NOMO-1 treated with dmso at 0.1 percent for 144 hours (cell line): ENCODE measurements around the gene TNFAIP2.
A peak's percentile ranks its signal among the peaks of the same experiment; 100 is the strongest.

Source experiments
- DNase-seq: peaks from one replicate; lab custom pipeline; 2025; ENCODE audit not compliant: unreplicated experiment; lab: John Stamatoyannopoulos, UW

TNFAIP2 gene, protein sequence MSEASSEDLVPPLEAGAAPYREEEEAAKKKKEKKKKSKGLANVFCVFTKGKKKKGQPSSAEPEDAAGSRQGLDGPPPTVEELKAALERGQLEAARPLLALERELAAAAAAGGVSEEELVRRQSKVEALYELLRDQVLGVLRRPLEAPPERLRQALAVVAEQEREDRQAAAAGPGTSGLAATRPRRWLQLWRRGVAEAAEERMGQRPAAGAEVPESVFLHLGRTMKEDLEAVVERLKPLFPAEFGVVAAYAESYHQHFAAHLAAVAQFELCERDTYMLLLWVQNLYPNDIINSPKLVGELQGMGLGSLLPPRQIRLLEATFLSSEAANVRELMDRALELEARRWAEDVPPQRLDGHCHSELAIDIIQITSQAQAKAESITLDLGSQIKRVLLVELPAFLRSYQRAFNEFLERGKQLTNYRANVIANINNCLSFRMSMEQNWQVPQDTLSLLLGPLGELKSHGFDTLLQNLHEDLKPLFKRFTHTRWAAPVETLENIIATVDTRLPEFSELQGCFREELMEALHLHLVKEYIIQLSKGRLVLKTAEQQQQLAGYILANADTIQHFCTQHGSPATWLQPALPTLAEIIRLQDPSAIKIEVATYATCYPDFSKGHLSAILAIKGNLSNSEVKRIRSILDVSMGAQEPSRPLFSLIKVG

DNA sequence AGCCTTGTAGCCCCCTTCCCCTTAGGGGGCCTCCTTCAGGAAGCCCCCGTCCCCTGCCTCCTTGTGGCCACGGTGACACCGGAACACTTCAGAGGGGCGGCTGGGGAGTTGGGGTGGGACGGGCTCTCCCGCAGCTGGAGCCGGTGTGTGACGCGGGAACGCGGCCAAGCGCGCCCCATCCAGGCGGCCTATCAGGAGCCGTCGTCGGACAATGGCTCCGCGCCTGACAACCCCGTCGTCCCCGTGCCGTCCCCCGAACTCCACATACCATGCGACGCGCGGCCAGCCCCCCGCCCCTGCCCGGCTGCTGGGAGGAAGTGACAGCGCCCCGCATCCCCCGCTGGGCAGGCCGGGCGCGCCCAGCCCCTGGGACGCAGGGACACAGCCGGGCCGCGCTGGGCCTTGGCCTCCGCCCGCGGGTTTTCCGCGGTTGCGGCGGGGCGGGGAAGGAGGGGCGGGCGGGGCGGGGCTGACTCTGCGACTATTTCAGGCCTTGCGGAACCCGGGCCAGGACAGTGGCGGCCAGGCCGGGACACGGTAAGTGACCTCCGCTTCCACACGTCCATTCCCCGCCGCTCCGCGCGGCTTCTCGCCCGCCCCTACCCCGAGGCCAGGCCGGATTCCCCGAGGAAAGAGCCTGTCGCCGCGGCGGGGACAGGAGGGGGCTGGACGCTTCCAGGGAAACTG lies at the start of gene TNFAIP2:
TSS of gene TNFAIP2 (plus strand) at position 515 of the 687 bp plus-strand sequence. CDS start 2,997 bp downstream, outside the sequence.
- no peak for DNase-seq

DNA sequence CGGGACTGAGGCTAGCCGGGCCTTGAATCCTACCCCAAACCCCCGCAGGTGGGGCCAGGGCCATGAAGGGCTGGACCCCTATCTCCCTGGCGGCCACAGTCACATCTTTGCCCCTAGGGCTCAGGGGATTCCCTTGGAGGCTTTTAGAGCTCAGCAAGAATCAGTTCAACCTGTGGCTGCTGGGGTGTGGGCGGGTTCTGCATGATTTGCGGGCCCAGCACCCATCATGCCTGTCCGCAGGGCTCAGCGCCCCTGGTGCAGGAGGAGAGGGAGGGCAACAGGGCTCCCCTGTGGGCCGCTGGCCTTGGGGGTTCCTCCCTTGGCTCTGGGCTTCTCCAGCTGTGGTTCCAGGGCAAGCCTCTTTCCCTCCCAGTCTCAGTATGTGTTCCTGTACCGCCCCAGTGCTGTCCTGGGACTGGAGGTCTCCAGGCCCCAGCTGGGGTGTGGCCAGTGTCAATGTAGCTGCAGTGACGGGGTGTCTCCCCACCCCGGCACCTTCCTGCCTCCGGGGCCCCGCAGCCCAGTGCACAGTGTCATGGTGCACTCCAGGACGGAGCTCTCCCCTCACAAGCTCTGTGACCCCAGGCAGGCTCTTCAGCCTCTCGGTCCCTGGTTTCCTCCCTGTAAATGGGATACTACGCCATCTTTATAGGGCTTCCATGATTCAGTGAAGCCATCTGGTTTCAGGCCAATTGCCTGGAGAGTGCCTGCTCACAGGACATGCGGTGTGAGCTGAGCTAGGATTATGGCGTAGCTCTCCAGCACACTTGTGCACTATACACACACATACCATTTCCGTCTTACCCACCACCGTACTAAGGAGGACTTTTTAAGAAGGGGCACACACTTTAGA lies 49.2 kb upstream of the TNFAIP2 start:
- DNase-seq = no peak

DNA sequence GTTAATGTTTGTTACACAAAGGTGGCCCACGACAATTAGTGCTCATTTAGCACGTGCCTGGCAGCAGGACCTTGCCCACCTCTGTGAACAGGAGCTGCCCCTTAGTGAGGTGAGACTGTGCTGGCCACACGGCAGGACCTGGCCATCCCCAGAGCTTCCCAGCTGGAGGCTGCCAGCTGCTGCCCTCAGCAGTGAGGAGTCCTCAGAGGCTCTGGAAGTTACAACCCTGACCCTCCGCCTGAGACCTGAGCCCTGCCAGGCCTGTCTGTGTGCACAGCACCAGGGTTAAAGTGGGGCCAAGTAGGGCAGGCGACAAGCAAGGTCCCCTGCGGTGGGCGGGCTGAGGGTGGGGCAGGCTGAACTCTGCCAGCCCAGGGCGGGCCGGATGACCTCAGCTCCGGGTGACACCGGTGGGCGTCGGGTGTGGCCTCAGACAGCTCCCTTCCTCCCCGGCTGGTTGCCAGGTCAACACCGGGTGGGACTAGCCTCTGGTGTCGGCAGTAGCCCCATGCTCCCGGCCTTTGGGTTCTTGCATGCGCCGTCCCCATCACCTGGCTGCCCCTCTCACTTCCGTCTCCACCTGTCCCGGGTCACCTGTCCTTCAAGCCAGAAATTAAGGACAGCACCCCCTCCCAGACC lies 48.4 kb upstream of the TNFAIP2 start:
- DNase-seq = no peak

DNA sequence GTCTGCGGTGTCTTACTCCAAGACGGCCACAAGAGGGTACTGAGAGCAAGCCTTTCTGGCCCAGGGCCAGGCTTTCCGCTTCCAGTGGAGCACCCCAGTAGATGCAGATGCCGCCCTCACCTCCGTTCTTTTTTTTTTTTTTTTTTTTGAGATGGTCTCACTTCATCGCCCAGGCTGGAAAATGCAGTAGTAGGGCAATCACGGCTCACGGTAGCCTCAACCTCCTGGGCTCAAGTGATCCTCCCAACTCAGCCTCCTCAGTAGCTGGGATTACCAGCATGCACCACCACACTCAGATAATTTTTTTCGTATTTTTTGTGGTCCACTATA lies 44.9 kb upstream of the TNFAIP2 start:
- DNase-seq = peak; percentile 37

DNA sequence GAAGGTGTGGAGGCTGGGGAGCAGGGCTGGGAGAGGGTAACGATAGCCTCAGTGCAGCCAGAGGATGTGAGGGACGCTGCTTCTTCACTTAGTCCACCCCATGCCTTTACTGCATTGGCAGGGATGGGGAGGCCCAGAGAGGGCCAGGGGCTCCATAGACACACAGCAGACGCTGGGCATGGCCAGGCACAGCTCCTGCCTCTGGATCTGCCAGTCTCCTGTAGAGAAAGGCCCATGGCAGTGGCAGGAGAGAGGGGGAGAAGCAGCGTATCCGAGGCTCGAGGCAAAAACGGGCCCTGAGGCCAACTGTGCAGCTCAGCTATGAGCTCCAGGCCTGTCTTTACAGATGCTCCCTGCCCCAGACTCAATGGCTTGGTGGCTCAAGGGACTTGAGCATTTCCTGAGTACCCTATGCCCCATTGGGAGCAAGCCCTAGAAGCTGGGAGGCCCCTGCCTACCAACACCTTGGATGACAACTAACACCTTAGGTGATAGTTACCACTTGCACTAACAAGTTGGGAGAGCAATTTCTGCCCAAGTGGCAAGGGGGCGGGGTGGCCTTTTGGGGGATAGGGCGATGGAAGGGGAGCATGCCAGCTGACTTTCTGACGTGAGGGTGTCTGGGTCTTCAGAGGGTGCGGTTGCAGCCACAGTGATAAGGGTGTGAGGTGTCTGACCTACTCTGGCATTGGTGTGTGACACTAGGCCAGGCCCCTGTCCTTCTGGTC lies 44.2 kb upstream of the TNFAIP2 start:
- no peak for DNase-seq

DNA sequence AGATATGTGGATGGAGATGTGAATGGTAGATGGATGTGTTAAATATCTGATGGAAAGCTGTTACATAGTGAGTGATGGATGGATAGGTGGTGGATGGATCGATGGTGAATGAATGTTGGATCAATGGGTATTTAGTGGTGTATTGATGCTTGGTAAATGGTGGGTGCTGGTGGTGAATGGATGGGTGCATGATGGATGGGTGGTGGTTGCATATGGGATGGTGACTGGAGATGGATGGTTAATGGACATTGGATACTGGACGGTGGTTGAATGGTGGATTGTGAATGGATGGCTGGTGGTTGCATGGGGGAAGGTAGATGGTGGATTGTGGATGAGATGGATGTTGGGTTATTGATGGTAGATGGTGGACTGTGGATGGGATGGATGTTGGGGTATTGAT lies 41.3 kb upstream of the TNFAIP2 start:
- DNase-seq = no peak

DNA sequence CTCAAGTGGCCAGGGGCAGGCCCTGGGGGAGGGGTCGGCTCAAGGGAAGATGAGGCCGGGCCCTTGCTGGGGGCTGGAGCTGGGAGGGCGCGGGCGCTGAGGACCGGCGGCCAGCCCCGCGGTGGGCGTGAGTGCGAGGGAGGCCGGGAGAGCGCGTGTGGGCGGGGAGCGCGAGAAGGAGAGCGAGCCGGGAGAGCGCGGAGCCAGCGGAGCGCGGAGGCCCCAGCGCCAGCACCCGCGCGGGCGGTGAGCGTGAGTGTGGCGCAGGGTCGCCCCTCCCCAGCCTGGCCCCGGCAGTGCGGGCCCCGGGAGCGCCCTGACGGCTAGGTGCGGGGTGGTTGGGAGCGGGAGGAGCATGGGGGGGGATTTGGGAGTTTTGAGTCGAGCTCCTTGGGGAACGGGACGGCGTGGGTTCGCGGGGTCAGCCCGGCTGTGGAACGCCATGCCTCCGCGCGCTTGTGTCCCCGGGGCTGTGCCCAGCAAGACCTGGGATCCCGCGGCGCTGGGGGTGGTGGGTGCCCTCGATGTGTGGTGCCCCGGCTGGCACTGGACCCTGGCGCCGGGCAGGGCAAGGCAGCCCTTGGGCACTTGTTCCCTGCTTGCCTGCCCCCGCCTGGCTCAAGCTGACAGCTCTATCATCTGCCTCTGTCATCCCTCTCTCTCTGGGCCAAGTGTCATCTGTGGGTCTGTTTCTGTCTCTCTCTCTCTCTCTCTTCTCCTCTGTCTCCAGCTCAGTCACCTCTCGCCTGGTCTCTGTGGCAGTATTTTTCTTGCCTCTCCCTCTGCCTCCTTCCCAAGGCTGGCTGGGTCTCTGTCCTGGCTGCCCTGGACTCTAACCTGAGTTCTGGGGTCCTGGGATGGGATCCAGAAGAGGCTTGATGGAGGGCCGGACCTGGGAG lies 39.0 kb upstream of the TNFAIP2 start, which contains the start of gene LBHD2:
TSS of gene LBHD2 (plus strand) at position 190 of the 899 bp plus-strand sequence. CDS start 1,803 bp downstream, outside the sequence.
- no peak for DNase-seq

DNA sequence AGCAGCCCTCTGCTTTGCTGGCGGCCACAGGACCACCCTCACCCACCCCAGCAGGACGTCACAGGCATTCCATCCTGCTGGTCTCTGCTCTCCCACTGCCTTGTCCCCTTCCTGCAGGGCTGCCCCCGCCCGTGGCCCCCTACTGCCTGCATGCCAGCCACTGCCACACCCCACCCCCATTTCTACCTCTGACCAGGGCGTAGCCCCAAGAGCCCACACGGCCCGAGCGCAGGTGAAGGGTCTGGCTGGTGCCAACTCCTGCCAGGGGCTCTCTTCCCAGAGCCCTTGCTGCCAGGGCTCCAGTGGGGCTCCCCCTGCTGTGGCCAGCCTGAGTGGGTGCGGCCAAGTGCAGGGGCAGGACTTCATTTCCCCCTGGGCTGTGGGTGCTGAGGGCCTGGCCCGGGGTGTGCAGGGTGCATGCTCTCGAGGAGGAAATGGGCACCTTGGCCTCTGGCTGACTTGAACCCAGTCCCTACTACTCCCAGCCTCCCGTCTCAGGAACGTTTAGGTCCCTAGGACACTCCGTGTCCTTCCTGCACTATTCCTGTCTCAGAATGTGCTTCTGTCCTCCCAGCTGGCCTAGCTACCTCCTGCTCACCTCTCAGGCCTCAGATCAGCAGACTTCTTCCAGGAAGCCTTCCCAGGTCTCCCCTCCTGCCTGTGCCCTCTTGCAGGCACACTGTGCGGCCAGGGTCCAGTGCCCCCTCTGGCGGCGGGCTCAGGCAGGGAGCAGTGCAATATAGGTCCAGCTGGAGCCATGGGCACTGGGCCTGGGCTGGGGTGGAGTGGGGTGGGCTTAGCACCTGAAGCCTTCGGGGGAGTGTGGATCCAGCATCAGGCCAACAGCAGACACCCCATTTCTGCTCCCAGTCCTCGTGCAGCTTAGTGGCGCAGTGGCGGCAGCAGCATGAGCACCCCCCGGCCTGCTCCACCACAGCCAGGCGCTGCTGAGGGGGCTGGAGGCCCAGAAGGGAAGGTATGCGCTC lies 37.9 kb upstream of the TNFAIP2 start:
- no peak for DNase-seq

DNA sequence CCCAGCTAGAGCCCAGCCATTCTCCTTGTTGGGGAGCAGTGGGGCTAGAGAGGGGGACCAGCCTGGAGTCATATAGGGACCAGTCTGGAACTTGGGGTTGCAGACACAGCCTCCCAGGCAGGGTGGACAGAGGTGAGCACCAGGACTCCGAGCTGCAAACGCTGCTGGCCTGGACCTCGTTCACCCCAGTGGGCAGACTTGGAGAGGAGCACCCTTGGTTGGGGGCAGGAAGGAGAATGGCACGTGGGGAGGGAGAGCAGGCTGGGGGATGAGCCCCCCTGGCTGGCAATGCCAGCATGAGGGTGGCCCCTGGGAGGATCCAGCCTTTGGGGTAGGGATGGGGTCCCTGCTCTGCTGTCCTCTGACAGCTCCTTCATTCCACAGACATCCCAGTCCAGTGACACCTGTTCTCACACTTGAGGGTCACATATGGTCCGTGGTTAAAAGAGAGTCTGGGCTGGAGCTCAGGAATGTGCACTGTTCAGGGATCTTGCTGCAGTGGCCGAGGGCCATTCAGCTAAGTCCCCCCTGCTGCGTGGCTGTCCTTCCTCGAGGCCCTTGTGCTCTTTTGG lies 36.4 kb upstream of the TNFAIP2 start:
- DNase-seq = no peak

DNA sequence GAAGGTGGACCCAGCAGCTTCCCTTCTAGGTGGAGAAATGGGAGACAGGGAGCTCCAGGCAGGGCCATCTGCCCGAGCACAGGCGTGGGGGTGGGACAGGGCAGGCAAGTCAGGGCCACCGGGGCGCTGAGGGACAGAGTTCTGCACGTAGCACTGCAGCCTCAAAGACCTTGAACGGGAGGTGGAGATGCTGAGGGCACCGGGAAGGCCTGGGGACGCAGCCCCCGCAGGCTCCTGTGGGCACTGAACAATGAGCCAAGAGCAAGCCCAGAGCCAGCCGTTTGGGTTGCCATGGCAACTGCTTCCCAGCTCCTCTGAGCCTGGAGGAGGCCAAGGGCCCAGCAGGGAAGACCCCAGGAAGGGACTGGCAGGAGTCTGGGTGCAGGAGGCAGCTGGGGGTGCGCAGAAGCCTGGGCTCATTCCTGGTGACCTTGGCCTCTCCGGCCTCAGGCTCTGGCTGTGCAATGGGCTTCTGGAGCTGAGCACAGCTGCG lies 35.9 kb upstream of the TNFAIP2 start:
- DNase-seq = no peak

DNA sequence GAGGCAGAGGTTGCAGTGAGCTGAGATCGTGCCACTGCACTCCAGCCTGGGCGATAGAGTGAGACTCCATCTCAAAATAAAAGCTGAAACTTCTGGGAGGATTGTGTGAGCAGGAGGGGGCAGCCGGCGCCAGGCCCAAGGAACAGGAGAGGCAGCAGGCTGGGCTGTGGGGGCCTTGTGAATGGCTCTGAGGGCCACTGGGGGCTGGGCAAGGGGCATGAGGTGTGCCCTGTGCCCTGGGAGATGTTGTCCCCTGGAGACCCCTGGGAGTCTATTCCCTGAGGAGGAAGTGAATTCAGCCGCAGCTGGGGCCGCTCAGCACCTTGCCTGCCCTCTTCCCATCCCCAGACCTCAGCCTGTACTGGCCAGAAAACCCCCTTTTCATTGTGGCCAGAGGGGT lies 34.3 kb upstream of the TNFAIP2 start:
- no peak for DNase-seq

DNA sequence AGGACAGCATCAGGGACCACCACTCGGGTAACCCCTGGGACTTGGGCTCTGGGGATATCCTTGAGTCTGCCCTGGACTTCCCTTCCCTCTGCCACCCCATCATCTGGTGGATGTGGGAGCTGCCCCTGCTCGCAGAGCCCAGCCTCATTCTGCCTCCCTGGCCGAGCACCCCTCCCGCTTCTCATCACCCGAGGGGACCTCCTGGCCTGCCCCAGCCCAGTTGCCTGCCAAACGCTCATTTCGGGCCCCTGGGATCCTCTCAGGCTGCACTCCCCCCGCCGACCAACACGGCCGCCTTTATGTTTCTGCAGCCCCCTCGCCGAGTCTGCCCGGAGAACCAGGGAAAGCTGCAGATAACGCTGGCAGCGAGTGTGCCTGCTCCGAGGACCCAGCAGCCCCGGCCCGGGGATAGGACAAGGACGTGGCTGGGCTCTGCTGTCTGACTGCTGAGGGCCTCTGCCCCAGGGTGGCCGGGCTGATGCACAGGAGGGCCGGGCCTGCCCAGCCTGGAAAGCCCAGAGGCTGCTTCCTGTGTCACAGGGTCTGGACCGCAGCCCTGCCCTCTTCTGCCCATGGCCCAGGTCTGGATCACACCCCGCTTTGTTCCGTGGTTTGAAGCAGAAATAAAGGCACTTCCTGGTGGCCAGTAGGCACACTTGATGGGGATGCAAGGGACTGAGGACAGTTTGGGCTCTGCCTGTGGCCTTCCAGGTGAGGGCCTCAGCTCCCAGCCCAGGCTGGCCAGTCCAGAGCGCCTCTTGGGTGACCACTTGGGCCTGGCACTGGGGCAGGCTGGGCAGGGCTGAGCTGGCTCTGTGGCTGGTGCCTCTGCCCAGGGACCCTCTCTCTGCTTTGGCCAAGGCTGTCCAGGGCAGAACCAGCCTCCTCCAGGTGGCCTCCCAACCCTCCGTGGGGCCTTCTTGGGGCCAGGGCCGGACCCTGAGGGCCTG lies 33.6 kb upstream of the TNFAIP2 start:
- DNase-seq = no peak

DNA sequence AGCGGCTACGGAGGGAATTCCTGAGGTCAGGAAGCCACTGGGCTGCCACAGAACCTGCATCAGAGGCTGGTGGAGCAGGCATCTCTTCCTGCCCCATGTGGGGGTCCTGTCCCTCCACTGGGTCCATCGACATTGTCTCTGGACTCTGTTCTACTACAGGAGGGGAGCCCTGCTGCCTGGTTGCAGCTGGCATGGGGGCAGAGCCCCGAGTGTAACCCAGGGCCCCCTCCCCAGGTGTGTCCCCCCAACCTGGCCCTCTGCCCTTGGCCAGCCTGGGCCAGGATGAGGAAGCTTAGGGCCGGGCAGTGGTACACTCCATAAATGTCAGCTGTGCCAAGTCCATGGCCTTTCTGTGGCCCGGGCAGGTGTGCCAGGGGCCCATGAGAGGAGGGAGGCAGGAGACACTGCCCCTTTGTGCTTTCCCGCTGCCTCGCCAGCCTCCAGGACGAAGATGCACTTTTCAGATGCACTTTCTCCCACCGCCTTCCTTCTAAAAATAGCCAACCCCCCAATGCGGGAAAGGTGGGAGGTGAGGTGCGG lies 32.7 kb upstream of the TNFAIP2 start:
- DNase-seq = no peak

DNA sequence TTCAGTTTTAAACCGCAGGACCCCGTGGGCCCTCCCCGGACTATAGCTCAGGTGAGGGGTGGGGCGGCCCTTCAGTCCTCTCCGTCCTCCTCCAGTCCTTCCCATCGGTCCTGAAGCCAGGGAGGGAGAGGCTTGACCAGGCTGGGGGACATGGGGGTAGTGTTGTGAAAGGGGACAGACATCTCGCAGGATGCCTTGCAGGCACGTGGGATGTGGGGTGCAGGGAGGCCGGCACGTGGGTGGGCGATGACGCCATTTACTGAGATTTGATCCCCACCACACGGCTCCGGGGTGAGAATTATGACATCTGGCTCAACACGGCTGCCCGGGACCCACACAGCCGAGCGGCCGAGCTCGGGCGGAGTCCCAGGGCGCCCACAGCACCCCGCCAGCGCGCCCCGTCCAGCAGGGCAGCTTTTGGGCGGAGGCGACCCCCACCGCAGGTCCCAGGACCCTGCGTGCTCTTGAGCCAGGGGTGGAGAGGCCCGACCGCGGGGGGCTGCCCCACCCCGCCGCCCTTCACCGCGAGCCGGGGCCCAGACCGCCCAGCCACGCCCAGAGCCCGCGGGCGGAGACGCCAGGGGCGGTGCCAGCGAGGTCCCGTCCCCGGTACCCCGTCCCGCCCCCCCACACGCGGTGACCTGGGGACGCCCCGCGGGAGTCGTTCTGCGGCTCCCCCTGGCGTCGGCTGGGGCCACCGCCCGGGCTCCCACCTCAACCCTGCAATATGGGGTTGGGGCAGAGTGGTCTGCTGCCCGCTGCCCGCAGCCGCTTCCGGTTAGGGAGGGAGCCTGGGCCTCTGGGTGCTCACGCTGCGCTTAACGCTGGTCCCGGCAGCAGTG lies 32.0 kb upstream of the TNFAIP2 start:
- DNase-seq = peak; percentile 29

DNA sequence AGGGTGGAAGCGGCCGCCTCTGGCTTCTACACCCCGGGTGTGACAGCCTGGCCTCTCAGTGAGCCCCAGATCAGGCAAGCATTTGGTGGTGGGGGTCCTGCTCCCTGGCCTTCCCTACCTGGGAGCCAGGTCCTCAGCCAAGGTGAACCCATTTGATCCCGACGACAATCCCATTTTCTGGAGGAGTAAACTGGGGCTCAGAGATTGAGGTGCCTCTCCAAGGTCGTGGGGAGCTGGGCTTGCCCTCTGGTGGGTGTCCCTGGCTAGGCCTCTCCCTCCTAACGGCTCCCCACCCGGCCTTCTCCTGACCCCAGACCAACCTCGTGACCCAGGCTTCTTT lies 31.4 kb upstream of the TNFAIP2 start:
- no peak for DNase-seq
